Right cardiac atrium (tissue), 5 donors: ENCODE data around the gene PTPRM. TPM values are rescaled to one million over a fixed set of nuclear protein-coding genes. Genes with fewer than 3 reads are reported as not detected.

Source experiments
- ATAC-seq, 2 donors: fragments of 200-7000 bp; cut with Tn5 transposase; one replicate each; pipeline versions ENCODE4 v1.8.0 to v1.9.1; 2020; ENCODE audit warnings: moderate library complexity in 2 of 2, mild to moderate bottlenecking in 1 of 2
- DNase-seq, 3 donors: peaks; one replicate each; pipeline ENCODE4 v3.0.0-alpha.2; 2020
- H3K27ac ChIP-seq: one replicate; pipeline ENCODE4 v1.5.1; 2013; ENCODE audit warnings: mild to moderate bottlenecking, low read length, control low read depth, moderate library complexity
- H3K27me3 ChIP-seq: one replicate; pipeline ENCODE4 v1.6.1; 2013; ENCODE audit not compliant: control insufficient read depth, insufficient read depth
- H3K4me1 ChIP-seq: one replicate; pipeline ENCODE4 v1.6.1; 2013; ENCODE audit warnings: low read length; ENCODE audit not compliant: control insufficient read depth, insufficient read depth
- H3K4me3 ChIP-seq: one replicate; pipeline ENCODE4 v1.5.1; 2013; ENCODE audit warnings: low read length, control low read depth
- H3K9me3 ChIP-seq: one replicate; pipeline ENCODE4 v1.6.1; 2013; ENCODE audit warnings: low read length; ENCODE audit not compliant: control insufficient read depth
- WGBS: extraction: QIAGEN DNeasy Blood & Tissue Kit; methylation state at CpG from one replicate; pipeline ENCODE4 v1.1.7; 2013; 5-methylcytosine and 5-hydroxymethylcytosine counted together
- intact Hi-C, 4 donors: fragments of 100-400 bp; cut with DNase I; formaldehyde crosslinking; loops; one replicate each; pipeline versions ENCODE4 v1.11.0 to v1.14.0; 2022 to 2023
- polyA plus RNA-seq: library from polyadenylated mRNA; stranded (reverse); fragments of 200-250 nt; gene quantifications from one replicate; pipeline ENCODE4 v1.2.3, GENCODE V29; 2013
- total RNA-seq, 4 donors: library from RNA; stranded (reverse); fragmentation: NEBNext Ultra II Directional; extraction: Animal tissue kit (Norgen Biotek cat#: 25700); gene quantifications; one replicate each; pipeline ENCODE4 v1.2.1, GENCODE V29; 2021
- donor health status: healthy with polysubstance abuse.
- donor health status: DM: no; HTN: yes; CAD: no.
- donor health status: DM: no; HTN: no; CAD: no.
- donor health status: DM: no; HTN: yes; CAD: no; lungs with severe emphysema.
- donor health status: DM: yes; HTN: yes; CAD: no.

PTPRM gene
- total and polyA plus RNA-seq, 5 donors, result 55.1 to 81.5 (median 63.4) TPM

GRCh38 chr18:7901657-7902056 lies 334.5 kb downstream of the PTPRM start:
- ATAC-seq (no peak), DNase-seq (no peak)
- intact Hi-C loops, result loop anchor here in 1 of 4 donors (10.0 kb wide), 1 partner anchor 63 kb away; no protein-coding TSS in a partner anchor
- Histone ChIP-seq H3K27me3 (no peaks in the 10 kb centered on the region), H3K4me3 (no peak overlapping the region), H3K4me1 (peaks cover 6% of the 10 kb centered on the region), H3K27ac (no peak overlapping the region), H3K9me3 (no peaks in the 10 kb centered on the region)
- 87% methylated on average over 1 of the region's 1 CpG for WGBS

DNA sequence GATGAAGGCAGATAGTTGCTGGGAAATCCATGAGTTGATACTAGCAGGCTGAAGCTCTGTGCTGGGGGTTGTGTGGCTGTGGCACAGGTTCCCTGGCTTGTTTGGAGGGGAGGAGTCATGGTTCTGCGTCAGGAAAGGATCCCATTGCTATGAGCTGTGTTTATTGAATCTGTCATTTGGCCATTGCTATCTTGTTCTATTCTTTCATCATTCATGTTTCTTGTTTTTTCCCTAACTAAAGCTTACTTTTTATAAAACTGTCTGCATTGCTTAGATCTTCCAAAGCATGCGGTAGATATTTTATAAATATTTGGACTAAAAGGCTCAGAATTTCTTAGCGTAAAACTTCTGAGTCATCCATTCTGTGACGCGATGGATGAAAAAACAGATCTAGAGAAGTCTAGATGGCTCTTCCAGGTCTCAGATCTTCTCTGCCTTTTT lies 335.3 kb downstream of the PTPRM start:
- H3K27me3 ChIP-seq, result no peaks in the 10 kb centered on the region
- ATAC-seq, result peak; percentile 85 to 90
- DNase-seq, result peak in 1 of 3 donors; percentile 44
- H3K4me1 ChIP-seq, result peaks cover 6% of the 10 kb centered on the region
- intact Hi-C loops, result loop anchor here in 1 of 4 donors (10.0 kb wide), 1 partner anchor 62 kb away; no protein-coding TSS in a partner anchor
- H3K27ac ChIP-seq, result no peak overlapping the region
- 81% methylated on average over 5 of the region's 5 CpGs for WGBS
- no peaks in the 10 kb centered on the region for H3K9me3 ChIP-seq
- no peak overlapping the region for H3K4me3 ChIP-seq

DNA sequence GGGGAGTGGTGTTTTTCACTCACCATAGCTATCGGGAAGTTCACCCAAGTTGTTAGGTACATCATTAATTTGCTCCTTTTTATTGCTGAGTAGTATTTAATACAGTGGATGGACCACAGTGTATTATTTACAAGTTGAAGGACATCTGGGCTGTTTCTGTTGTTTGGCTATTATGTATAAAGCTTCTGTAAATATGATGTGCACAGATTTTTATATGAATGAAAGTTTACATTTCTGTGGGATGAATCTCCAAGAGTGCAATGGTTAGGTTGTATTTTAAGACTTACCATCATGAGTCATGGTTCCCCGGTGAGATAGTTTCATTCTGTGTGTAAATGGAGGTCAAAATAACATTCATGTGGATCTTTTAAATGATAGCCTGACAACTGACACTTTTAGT lies 337.4 kb downstream of the PTPRM start:
- H3K27me3 ChIP-seq, result no peaks in the 10 kb centered on the region
- H3K4me1 ChIP-seq, result peaks cover 6% of the 10 kb centered on the region
- intact Hi-C loops, result loop anchor here in 1 of 4 donors (10.0 kb wide), 1 partner anchor 60 kb away; no protein-coding TSS in a partner anchor
- WGBS, result 93% methylated on average over 2 of the region's 2 CpGs
- no peaks in the 10 kb centered on the region for H3K9me3 ChIP-seq
- H3K27ac ChIP-seq, result no peak overlapping the region
- ATAC-seq (no peak), DNase-seq (no peak)
- no peak overlapping the region for H3K4me3 ChIP-seq

- 96% methylated on average over 1 of the region's 1 CpG for WGBS
- H3K4me1 ChIP-seq, result no peaks in the 10 kb centered on the region
- ATAC-seq, result no peak
- no peaks in the 10 kb centered on the region for H3K27me3 ChIP-seq
- no peak overlapping the region for H3K27ac ChIP-seq
- intact Hi-C loops, result loop anchor here in 1 of 4 donors (10.0 kb wide), 1 partner anchor 56 kb away; no protein-coding TSS in a partner anchor
- DNase-seq, result no peak
- no peak overlapping the region for H3K4me3 ChIP-seq
- H3K9me3 ChIP-seq, result no peaks in the 10 kb centered on the region
Observed at GRCh38 chr18:7908681-7909299, 341.7 kb downstream of the PTPRM start.

GRCh38 chr18:7914834-7915670 lies 347.9 kb downstream of the PTPRM start:
- no peak for DNase-seq
- H3K4me1 ChIP-seq, result no peaks in the 10 kb centered on the region
- no peaks in the 10 kb centered on the region for H3K9me3 ChIP-seq
- no peaks in the 10 kb centered on the region for H3K27me3 ChIP-seq
- no peak overlapping the region for H3K27ac ChIP-seq
- 87% methylated on average over 5 of the region's 5 CpGs for WGBS
- H3K4me3 ChIP-seq, result no peak overlapping the region
- intact Hi-C loops, result no loop called here
- ATAC-seq, result no peak

GRCh38 chr18:7918701-7919100 lies 351.6 kb downstream of the PTPRM start:
- 85% methylated on average over 2 of the region's 2 CpGs for WGBS
- Histone ChIP-seq H3K27me3 (no peaks in the 10 kb centered on the region), H3K4me3 (no peak overlapping the region), H3K27ac (no peak overlapping the region), H3K4me1 (peaks cover 6% of the 10 kb centered on the region), H3K9me3 (no peaks in the 10 kb centered on the region)
- ATAC-seq (no peak), DNase-seq (no peak)
- intact Hi-C loops, result no loop called here

- no peak overlapping the region for H3K27ac ChIP-seq
- WGBS, result 93% methylated on average over 2 of the region's 2 CpGs
- ATAC-seq, result no peak
- no peaks in the 10 kb centered on the region for H3K9me3 ChIP-seq
- no peak for DNase-seq
- no peaks in the 10 kb centered on the region for H3K27me3 ChIP-seq
- intact Hi-C loops, result no loop called here
- H3K4me3 ChIP-seq, result no peak overlapping the region
- H3K4me1 ChIP-seq, result peaks cover 6% of the 10 kb centered on the region
Observed at GRCh38 chr18:7919565-7919964, 352.4 kb downstream of the PTPRM start.

DNA sequence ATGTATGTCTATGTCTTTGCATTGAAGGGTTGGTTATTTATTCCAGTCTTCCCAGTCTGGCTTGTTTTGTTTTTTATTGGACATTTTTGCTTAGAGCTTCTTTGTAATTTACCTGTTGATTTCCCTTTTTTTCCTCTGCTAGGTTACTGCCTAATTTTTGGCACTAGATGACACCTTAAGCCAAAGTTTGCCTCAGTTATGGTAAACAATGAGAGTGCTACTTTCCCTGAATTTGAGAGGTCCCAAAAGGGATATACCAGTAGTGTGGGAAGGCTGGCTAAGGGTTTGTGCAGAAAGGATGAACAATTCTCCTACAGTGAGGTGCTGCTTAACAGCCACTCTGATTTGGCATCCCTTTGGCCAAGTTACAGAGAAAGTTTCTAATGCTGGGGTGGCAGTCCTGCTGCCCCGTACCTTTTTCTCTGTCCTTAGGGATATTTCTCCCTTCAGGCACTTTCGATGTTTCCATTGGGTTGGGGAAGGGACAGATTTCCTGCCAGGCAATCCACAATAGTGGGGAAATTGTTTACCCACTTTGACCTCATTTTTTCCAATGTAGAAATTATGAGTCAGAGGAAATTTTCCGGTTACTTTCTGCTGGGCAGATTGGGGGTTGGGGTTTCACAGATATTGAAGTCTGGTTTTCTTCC lies 354.9 kb downstream of the PTPRM start:
- H3K27ac ChIP-seq, result no peak overlapping the region
- peaks cover 9% of the 10 kb centered on the region for H3K4me1 ChIP-seq
- ATAC-seq (peak in 1 of 2 donors; percentile 57), DNase-seq (no peak)
- intact Hi-C loops, result no loop called here
- H3K9me3 ChIP-seq, result no peaks in the 10 kb centered on the region
- H3K27me3 ChIP-seq, result no peaks in the 10 kb centered on the region
- 50% methylated on average over 3 of the region's 3 CpGs for WGBS
- H3K4me3 ChIP-seq, result no peak overlapping the region

- intact Hi-C loops, result no loop called here
- H3K4me3 ChIP-seq, result no peak overlapping the region
- WGBS, result 89% methylated on average over 4 of the region's 4 CpGs
- peak in 1 of 2 donors; percentile 82 for ATAC-seq
- H3K27ac ChIP-seq, result no peak overlapping the region
- H3K9me3 ChIP-seq, result no peaks in the 10 kb centered on the region
- H3K4me1 ChIP-seq, result peaks cover 10% of the 10 kb centered on the region
- no peaks in the 10 kb centered on the region for H3K27me3 ChIP-seq
- no peak for DNase-seq
Observed at GRCh38 chr18:7923105-7923504, 356.0 kb downstream of the PTPRM start.

DNA sequence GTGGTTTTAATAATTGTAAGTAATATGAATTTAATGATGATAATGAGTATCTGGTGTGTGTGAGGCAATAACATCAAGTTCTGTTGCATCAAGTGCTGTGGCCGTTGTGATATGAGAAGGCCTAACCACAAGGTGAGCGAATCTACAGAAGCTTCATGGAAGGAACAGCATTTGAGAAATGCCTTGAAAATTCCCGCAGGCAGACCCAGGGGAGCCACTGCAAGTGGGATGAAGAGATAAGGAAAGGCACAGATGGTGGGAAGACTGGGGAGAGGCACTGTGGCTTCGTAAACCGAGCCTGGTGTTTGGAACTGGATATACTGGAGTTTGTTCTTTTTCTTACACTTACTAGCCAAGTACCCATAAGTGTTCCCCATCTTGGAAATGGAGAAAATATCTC lies 357.5 kb downstream of the PTPRM start:
- DNase-seq (no peak), ATAC-seq (no peak)
- H3K4me3 ChIP-seq, result no peak overlapping the region
- no peaks in the 10 kb centered on the region for H3K9me3 ChIP-seq
- H3K27ac ChIP-seq, result no peak overlapping the region
- 88% methylated on average over 5 of the region's 5 CpGs for WGBS
- peaks cover 10% of the 10 kb centered on the region for H3K4me1 ChIP-seq
- intact Hi-C loops, result no loop called here
- no peaks in the 10 kb centered on the region for H3K27me3 ChIP-seq

DNA sequence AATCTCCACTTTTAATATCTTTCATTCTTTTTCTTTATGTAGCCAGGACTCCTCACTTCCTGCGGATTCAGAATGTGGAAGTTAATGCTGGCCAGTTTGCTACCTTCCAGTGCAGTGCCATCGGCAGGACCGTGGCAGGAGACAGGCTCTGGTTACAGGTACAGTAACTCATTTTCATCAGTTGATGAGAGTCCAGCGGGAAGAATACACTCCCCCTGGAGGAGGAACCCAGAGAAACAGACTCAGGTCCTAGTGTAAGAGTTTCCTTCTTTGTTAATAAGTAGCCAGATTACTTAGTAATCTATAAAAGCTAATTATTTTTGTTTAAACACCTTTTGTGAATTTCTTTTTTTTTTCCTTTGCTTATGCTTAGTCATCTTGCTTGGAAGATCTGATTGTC lies 359.4 kb downstream of the PTPRM start:
- Histone ChIP-seq H3K27me3 (no peaks in the 10 kb centered on the region), H3K4me3 (no peak overlapping the region), H3K9me3 (no peaks in the 10 kb centered on the region), H3K4me1 (peaks cover 10% of the 10 kb centered on the region), H3K27ac (no peak overlapping the region)
- DNase-seq (no peak), ATAC-seq (no peak)
- intact Hi-C loops, result no loop called here
- WGBS, result 87% methylated on average over 4 of the region's 4 CpGs
